NCI-H2029 (cell line): ENCODE results near the gene SDK1.
"Not testable (repeated sequence)": the region's sequence is repeated elsewhere in the genome, so short reads cannot be mapped to it uniquely, and the experiment has no call there.

ENCODE experiments used
- DNase-seq: peaks from one replicate; lab custom pipeline; 2025; lab: John Stamatoyannopoulos, UW

The SDK1 gene

DNA sequence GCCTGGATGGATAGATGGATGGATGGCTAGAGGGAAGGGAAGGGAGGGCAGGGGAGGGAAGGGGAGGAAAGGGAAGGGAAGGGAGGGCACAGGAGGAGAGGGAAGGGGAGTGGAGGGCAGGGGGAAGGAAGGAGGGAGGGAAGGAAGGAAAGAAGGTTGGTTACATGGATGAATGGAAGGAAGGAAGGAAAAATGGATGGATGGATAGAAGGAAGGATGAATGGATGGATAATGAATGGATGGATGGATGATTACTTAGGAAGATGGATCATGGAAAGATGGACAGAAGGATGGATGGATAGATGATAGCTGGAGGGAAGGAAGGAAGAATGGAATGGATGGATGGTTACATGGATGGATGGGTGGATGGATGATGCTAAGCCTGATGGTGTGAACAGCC lies 929.3 kb downstream of the SDK1 start:
- no peak for DNase-seq

DNA sequence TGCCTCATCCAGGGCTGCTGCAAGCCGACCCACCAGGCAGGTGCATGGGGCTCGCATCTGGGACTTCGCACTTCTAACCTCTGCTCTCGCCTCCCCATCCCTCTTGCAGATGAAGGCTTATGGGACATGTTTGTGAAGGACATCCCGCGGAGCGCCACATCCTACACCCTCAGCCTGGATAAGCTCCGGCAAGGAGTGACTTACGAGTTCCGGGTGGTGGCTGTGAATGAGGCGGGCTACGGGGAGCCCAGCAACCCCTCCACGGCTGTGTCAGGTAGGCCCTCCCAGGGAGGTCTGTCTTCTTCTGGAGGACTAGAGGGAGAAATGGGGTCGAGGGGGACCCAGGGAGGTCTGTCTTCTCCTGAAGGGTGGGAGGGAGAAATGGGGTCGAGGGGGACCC lies 932.1 kb downstream of the SDK1 start:
- no peak for DNase-seq

DNA sequence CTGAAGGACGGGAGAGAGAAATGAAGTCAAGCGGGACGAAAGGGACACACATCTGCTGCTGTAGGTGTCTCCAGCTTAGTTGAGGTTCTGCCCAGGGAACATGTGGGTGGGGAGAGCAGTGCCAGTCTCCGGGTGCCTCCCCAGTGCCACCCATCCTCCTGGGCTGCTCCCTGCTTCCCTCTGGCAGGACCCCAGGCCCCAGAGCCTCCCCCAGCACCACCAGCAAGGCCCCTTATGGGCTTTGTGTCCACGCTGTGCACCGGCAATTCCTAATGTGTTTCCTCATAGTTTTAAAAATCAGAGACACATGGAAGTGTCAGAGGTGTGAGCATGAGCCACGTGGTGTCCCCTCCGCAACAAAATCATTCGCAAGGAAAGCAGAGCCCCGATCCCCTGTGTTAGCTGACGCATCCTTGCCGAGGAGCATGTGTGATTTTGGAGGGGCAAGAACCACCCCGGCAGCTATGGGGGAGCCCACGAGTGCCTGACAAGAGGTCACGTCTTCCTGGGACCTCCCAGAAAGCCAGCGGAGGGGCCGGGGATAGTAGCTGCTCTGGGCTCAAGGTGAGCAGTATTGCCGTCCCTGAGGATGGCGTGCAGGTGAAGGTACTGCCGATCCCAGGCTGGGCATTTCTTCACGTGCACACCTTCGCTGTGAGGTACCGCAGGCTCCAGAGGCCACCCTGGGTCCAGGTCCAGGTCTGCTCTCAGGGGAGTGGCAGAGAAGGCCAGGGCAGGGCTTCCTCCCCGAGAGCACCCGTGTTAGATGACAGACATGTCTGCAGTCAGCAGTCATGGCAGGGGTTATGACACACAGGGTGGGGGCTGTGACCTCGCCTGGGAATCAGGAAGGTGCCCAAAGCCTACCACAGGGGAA lies 932.8 kb downstream of the SDK1 start:
- DNase-seq = no peak

DNA sequence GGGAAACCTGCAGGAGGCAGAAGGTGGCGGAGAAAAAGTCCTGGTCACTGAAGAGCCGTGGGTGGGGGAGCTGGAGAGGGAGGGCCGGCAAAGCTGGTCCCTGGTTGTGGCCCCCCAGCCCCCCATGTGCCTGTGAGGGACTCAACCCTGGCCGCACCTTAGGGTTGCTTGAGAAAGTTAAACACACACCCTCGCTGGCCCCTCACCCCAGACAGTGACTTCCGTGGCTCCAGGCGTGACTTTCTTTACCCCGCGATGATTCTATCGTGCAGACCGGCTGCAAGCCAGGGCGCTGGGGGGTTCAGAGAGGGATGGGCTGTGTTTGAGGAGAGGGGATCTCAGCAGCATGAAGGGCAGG lies 933.4 kb downstream of the SDK1 start:
- no peak for DNase-seq

DNA sequence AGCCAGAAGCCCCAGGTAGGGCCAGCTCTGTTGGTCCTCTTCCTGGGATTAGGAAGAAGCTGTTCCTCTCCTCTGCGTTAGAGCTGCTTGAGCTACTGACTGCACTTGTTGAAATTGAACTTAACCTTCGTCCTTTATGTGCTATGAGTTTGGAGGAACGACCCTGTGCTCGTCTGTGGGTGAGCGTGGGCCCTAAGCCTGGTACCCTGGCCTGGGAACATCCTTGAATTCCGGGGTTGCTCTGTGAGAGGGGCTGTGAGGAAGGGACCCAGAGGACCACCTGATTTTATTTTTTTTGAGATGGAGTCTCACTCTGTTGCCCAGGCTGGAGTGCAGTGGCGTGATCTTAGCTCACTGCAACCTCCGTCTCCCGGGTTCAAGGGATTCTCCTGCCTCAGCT lies 933.8 kb downstream of the SDK1 start:
- DNase-seq = no peak

DNA sequence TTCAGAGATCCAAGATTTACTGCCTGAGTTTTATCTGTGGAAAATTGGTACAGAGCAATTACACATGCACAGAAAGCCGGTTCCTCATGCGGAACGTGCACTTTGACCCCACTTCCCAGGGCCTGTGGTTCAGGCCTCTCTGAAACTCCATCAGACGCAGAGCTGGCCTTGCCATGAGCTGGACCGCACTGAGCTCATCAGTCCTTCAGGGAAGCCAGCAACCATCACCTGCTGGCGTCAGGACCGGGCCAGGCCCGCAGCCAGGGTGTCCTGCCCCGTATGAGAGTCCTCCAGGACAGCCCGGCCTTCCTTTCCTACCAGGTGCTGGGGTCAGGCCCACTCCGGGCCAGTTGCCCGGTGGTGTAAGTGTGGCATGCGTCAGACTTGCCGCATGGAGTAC lies 934.5 kb downstream of the SDK1 start:
- no peak for DNase-seq

DNA sequence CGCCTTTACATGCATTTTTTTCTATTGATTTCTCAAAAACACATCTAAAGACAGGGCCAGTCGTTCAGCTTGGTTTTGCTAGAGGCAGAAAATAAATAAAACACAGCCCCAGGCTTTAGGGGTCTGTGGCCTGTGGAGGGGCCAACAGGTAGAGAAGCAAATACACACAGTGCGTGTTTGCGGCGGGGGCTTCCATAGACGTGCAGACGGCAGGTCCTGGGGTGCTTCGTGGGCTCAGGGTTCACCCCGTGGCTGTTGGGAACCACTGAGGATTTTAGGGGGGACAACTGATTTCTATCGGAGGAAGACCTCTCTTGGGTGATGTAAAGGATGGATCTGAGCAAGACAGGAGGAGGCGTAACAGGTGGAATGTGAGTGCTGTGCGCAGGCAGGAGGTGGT lies 935.3 kb downstream of the SDK1 start:
- DNase-seq = no peak

DNA sequence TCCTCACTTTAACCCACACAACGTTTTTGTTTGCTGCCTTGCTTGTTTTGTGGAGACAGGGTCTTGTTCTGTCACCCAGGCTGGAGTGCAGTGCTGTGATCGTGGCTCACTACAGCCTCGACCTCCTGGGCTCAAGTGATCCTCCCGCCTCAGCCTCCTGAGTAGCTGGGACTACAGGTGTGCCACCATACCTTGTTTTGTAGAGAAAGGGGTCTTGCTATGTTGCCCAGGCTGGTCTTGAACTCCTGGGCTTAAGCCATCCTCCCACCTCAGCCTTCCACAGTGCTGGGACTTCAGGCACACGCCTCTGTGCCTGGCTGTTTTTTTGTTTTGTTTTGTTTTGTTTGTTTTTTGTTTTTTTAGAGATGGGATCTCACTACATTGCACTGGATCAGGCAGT lies 935.8 kb downstream of the SDK1 start:
- DNase-seq = not testable (repeated sequence)

DNA sequence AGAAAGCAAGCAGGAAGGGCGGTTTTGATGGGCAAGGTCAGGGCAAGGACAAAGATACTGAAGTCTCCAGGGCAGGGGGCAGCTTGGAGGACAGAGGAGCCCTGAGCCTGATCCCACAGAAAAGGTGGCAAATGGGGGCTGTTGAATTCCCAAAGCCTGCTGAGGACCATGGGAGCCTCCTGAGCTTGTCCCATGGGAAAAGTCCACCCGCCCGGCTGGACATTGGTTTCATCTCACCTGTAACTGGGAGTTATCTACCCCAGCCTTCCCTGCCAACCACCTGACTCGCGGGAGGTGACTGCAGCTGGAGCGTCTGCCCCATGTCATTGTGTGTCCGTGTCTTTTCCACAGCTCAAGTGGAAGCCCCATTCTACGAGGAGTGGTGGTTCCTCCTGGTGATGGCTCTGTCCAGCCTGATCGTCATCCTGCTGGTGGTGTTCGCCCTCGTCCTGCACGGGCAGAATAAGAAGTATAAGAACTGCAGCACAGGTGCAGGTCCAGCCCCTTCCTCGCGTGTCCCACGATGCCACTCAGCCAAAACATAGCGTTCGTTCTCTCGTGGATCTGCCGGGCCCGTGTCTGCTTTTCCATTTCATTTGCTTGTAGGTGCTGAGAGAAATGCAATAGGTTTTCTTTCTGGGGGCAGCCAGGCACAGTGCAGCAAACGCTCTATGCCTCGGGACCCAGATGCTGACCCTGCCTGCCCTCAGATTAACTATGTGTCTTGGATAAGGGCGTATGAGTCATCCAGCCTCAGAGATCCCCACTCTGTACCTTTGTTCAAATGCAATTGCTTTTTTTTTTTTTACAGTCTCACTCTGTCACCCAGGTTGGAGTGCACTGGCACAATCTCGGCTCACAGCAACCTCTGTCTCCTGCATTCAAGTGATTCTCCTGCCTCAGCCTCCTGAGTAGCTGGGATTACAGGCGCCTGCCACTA lies 936.5 kb downstream of the SDK1 start:
- no peak for DNase-seq

DNA sequence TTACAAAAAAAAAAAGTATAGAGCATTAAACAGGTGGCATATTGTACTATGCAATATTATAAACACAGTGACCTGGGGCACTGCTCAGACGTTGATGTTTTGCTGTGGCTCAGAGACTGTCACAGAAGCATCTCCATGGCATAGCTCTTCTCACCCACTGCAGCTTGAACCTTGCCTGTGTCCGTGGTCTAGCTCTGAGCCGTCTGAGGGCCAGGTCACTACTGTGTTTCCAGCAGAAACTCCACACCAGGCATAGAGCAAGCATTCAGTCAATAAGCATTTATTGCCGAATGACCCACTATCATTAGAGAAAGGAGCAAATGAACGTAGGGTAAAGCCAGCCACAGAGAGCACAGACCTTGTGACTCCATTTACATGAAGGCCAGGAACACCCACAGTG lies 937.8 kb downstream of the SDK1 start:
- no peak for DNase-seq

DNA sequence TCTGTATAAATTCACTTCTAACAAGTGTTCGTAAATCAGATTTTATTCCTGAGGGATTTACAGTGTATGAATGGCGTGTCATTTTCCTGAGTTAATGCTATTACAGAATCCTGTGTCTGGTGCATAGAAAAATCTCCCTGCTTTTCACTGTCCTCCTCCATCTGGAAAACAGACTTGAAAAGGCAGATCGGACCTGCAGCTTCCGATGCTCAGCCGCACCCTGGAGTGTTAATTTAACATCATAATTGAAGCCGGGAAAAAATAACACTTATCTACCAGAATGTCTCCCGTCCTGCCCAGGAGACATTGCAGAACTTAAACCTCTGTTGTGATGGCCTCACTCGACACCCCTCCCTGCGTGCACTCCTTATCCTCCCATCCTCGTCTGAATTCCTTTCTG lies 939.0 kb downstream of the SDK1 start:
- DNase-seq = no peak

DNA sequence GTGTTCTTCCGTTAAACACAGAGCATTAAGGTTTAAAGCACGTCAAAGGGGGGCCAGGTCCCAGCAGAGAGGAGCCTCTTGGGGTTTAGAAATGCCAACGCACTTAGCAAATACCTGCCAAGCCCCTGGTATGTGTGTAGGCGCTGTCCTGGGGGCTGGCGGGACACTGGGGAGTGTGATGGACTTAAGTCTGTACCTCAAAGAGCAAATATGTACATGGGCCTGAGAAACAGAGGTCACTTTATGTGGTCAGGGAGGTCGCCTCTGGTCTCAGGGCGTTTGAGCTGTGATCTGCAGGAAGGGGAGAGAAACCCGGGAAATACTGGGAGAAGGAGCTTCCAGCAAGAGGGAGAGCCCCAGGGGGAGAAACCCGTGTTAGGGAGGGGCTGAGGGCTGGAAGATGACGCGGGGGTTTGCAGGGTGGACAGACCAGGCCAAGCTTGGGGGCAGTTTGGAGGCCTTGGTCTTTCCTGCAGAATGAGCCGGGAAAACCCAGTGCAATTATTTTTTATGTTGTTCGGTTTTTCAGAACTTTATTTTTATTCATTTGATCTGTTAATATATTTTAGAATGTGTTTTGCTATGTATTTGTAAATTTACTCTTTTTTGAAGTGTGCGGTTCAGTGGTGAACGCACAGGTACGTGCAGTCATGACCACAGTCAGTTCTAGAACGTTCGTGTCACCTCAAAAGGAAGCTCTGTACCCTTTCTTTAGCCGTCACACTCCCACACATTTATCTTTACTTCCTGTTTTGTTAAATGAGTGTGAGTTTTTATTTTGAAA lies 939.7 kb downstream of the SDK1 start:
- no peak for DNase-seq

DNA sequence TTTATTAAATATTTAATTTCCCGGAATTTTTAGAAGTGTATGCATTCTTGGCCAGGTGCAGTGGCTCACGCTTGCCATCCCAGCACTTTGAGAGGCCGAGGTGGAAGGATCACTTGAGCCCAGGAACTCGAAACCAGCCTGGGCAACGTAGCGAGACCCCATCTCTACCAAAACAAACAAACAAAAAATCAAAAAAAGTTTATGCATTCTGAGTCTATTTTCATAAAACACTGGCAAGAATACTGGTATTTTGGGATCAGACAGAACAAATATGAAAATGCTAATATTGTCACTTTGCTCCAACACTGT lies 940.2 kb downstream of the SDK1 start:
- DNase-seq = no peak

DNA sequence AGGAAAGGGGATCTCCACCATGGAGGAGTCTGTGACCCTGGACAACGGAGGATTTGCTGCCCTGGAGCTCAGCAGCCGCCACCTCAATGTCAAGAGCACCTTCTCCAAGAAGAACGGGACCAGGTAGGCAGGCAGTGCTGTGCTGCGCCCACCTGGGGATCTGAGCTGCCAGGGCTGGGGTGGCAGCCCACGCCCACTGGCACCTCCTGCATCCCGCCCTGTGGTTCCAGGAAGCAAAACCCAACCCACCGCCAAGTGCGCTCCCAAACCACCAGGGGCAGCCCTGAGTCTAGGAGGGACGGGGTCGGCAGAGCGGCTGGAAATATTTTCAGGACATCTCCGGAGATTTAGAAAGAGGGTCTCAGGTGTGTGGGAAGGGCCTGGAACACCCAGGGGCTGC lies 940.7 kb downstream of the SDK1 start:
- no peak for DNase-seq

DNA sequence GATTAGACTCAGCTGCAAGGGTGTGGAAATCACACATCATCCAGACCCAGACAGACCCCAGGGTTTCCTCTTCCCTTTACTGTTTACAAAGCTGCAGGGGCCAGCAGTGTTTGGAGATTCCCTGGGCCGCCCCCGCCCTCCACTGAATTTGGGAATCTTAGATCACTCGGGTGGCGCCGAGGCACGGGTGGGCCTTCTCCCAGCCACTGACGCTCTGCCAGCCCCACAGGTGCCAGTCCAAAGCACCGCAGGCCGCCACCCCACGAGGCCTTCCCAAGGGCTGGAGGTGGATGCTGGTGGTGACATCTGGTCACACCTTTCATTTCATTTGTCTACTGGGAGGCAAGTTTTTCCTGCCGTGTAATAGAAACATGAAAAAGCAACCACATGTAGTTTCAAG lies 941.7 kb downstream of the SDK1 start:
- DNase-seq = no peak

DNA sequence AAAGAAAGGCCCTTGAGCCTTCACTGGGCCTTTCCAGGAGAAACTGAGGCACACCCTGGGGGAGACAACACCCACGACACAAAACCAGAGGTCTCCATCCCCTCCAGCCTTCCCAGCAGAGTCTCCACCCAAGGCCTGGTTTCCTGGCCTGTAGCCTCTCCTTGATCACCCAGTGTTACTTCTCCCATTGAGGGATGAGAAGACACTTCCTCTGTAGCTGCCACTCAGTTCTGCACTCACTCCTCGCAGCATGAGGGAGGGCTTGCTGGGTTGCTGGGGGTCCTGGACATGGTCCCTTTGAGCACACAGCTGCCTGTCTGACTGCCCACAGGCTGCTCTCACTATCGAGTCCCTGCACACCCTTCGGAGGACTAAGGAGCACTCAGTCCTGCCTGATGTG lies 943.0 kb downstream of the SDK1 start:
- no peak for DNase-seq

DNA sequence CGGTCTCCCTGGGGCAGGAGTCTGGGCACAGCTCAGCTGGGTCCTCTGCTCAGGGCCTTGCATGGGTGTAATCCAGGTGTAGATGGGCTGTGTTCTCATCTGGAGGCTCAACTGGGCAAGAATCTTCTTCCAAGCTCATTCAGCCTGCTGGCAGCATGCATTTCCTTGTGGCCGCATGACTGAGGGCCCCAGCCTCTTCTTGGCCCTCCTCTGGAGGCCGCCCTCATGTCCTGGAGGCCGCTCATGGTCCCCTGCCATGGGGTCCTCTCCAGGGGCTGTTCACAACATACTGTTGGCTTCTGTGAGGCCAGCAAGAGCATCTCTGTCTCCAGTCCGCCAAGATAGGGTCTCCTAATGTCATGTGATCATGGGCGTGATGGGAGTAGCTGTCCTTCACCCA lies 943.6 kb downstream of the SDK1 start:
- DNase-seq = no peak

DNA sequence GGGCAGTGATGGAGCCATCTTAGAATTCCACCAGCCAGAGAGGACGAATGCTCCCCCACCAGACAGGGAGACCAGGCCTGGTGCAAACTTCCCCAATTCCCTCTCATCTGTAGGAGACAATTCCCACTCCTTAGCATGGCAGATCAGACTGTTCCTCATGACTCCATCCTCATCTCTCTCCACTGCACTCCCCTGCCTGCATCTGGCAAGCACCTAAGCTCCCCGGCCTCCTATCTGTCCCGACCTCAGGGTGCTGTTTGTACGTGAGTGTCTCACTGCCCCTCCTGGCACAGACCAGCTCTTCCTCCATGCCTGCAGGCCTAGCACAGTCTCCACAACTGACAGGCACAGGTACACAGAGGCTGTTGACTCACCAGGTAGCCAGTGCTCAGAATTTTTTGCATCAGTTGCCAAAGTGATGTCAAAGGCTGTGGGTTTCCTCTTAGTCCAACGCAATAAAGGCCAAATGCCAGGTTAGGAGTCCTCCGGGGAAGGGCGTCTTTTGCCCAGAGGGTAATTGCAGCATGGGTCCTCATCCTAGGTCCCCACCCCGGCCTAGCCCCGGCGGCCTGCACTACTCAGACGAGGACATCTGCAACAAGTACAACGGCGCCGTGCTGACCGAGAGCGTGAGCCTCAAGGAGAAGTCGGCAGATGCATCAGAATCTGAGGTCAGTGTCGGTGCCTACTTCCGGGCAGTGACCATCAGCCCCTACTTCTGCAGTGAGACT lies 944.2 kb downstream of the SDK1 start:
- no peak for DNase-seq

DNA sequence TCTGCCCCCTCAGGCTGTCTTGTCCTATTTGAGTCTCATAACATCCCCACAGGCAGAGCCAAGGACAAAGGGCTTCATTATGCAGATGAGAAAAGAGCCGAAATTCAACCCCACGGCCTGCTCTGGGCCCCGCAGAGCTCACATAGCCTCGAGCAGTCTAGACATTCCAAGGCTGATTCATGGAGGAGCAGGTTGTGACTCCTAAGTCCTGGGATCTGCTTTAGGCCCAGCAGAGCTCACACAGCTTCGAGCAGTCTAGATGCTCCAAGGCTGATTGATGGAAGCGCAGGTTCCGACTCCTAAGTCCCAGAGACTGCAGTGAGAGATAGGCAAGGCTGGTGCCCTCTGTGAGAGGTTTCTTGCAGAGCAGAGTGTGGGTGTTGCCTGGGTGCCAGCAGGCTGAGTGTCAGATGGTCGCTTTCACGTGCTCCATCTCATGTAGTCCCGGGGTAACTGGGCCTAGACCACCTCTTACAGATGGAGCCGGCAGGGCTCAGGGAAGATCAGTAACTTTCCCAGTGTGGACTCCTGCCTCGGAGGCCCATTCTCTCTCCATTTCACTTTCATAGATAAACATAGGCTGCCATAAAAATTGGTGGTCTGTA lies 944.9 kb downstream of the SDK1 start:
- DNase-seq = no peak

DNA sequence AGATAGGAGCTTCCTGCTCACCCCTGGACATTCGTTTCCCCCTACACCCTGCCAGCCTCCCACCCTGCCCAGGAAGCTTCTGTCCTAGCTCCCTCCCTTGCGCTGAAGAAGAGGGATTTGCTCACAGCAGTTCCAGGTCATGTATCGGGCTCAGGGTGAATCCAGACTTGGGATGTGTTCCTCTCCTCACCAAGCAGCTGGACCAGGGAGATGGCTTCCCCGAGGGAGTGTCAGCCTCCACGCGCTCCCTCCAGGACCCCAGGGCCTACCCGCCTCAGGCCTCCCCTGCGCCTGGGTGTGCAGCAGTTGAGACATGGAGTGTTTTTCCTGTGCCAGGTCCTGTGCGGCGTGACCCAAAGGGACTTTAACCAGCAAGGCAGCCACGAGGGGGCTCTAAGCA lies 945.5 kb downstream of the SDK1 start:
- DNase-seq = no peak

DNA sequence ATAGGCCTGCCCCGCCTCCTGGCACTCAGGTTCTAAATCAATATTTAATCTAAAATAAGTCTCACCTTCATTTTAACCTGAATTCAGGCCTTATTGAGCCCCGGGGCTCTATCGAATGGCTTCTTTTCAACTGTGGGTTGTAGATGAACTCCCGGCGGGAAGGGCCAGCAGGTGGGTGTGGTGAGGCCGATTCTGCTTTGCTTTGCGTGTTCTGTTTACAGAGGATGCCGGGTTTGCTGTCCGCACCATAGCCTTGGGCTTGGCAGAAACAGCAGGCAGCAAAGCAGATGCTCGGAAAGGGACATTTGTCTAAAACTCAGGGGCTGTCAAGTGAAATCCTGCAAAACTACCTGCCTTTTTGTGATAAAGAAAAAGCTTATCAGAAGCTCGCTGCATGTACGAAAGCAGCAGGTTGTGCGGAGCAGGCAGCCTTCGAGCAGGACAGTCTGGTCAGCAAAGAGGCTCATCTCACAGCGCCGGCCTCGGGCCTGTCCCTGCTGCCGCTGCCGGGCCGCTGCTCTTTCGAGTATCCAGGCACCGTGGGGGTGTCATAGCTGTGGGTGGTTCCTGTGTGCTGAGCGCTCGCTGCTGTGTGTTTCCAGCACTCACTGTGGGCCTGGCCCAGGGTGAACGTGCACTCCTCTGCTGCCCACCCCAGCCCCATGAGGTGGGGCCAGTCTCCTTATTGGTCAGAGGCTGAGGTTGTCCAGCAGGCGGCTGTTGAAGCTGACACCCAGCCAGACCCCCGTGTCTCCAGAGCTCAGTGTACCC lies 946.2 kb downstream of the SDK1 start:
- DNase-seq = no peak
